Thymus (tissue), 11 donors: ENCODE measurements around the gene NHERF1. TPM values are rescaled to one million over a fixed set of nuclear protein-coding genes. Genes with fewer than 3 reads are reported as not detected.

Experiments
- DNase-seq, 9 donors: peaks; one replicate each; pipeline ENCODE4 v3.0.0-alpha.2; 2013; ENCODE audit warnings: low spot score in 9 of 9, low read depth in 6 of 9, missing footprints in 1 of 9
- H3K27ac ChIP-seq, 2 donors: one replicate each; pipeline ENCODE4 v1.5.1; 2013; ENCODE audit warnings: control low read depth in 1 of 2, low read depth in 1 of 2, low read length in 1 of 2, mild to moderate bottlenecking in 1 of 2, moderate library complexity in 1 of 2
- H3K27me3 ChIP-seq, 2 donors: one replicate each; pipeline ENCODE4 v1.5.1; 2013; ENCODE audit warnings: low read length in 1 of 2; ENCODE audit not compliant: control insufficient read depth in 2 of 2, insufficient read depth in 1 of 2
- H3K36me3 ChIP-seq, 2 donors: one replicate each; pipeline ENCODE4 v1.5.1; 2013; ENCODE audit warnings: low read length in 1 of 2, mild to moderate bottlenecking in 1 of 2, moderate library complexity in 1 of 2; ENCODE audit not compliant: control insufficient read depth in 2 of 2, insufficient read depth in 2 of 2
- H3K4me1 ChIP-seq, 2 donors: one replicate each; pipeline ENCODE4 v1.5.1; 2013; ENCODE audit warnings: low read length in 2 of 2; ENCODE audit not compliant: control insufficient read depth in 2 of 2, insufficient read depth in 2 of 2
- H3K4me3 ChIP-seq, 2 donors: one replicate each; pipeline ENCODE4 v1.5.1; 2013; ENCODE audit warnings: low read length in 2 of 2, control low read depth in 1 of 2, mild to moderate bottlenecking in 1 of 2
- H3K9me3 ChIP-seq, 2 donors: one replicate each; pipeline ENCODE4 v1.5.1; 2013; ENCODE audit warnings: low read length in 1 of 2, mild to moderate bottlenecking in 1 of 2; ENCODE audit not compliant: control insufficient read depth in 2 of 2, insufficient read depth in 1 of 2
- WGBS: extraction: QIAGEN DNeasy Blood & Tissue Kit; methylation state at CpG from one replicate; pipeline ENCODE4 v1.1.7; 2013; 5-methylcytosine and 5-hydroxymethylcytosine counted together
- polyA plus RNA-seq: library from polyadenylated mRNA; stranded (reverse); fragments of 200-250 nt; gene quantifications from one replicate; pipeline ENCODE4 v1.2.3, GENCODE V29; 2013
- total RNA-seq: library from RNA; stranded (reverse); fragments of 120-200 nt; gene quantifications from one replicate; pipeline ENCODE4 v1.2.4, GENCODE V29; 2013
- donor health status: healthy.

Gene NHERF1
- total and polyA plus RNA-seq, 2 donors, result 49.5 to 56.6 TPM

DNA sequence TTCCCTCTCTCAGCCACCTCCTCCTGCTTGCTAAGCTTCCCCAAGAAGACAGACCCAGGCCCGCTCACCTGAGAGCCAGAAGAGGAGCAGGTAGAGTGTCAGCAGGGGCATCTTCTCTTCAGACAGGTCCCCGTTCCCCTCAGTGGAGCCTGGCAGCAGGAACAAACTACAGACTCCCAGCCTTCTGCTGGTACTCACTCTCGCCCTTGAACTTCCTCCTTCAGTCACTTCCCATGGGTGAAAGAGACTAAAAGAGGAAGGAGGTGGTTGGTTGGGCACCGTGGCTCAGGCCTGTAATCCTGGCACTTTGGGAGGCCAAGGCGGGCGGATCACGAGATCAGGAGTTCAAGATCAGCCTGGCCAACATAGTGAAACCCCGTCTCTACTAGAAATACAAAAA lies 35.7 kb upstream of the NHERF1 start, which contains the start of gene CD300LF:
Gene CD300LF (minus strand): TSS at position 168 of the 400 bp plus-strand sequence. CDS start 57 bp downstream, at position 111.
- H3K4me1 ChIP-seq, result no peaks in the 10 kb centered on the region
- H3K27ac ChIP-seq, result no peak within 1 kb of the TSS
- H3K27me3 ChIP-seq, result no peaks in the 10 kb centered on the region
- no peaks in the 10 kb centered on the region for H3K9me3 ChIP-seq
- 33% methylated on average over 8 of the region's 8 CpGs for WGBS
- no peak for DNase-seq
- no peak within 1 kb of the TSS for H3K4me3 ChIP-seq
- H3K36me3 ChIP-seq, result no peaks in the 10 kb centered on the region

DNA sequence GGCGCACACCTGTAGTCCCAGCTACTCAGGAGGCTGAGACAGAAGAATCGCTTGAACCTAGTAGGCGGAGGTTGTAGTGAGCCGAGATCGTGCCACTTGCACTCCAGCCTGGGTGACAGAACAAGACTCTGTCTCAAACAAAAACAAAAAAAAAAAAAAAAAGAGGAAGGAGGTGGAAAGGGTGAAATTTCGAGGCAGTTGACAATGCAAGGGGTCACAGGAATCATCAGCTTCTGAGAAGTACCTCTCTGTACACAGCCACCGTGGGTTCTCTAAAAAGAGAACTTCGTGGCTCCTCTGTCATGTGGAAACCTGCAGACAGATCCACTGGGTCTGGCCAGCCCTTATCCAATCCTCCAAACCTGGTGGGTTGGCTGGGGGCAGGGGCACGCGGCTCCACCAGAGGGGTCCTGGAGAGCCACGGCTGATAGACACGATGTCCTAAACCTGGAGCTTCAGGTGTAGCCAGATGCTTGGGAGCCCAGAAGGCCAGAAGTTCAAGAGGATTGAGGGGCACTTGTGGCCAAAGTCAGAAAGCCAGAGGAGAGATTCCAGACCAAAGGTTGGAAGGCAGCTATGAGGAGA lies 35.2 kb upstream of the NHERF1 start:
- Histone ChIP-seq H3K36me3 (no peaks in the 10 kb centered on the region), H3K9me3 (no peaks in the 10 kb centered on the region), H3K4me1 (no peaks in the 10 kb centered on the region), H3K27me3 (no peaks in the 10 kb centered on the region), H3K27ac (no peak overlapping the region), H3K4me3 (no peak overlapping the region)
- DNase-seq, result no peak
- WGBS, result 68% methylated on average over 12 of the region's 12 CpGs

DNA sequence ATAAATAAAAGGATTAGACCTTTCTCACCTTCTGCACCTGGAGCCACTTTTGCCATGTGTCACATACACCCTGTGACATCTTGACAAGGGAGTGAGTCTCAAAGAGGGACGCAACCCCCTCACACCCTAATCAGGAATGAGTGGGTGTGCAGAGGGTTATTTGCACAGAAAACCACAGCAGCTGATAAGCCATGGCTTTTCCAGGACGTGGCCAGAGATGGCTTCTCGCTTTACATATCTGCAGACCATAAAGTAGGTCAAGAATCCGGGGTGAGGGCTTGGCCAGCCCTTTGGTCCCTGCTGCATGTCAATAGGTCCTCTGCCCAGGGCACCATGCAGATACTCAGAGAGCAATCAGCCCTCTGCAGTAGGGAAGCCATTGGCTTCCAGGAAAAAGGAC lies 33.3 kb upstream of the NHERF1 start:
- H3K4me3 ChIP-seq, result no peak overlapping the region
- no peak overlapping the region for H3K27ac ChIP-seq
- WGBS, result 90% methylated on average over 4 of the region's 4 CpGs
- no peaks in the 10 kb centered on the region for H3K27me3 ChIP-seq
- no peaks in the 10 kb centered on the region for H3K4me1 ChIP-seq
- H3K9me3 ChIP-seq, result no peaks in the 10 kb centered on the region
- H3K36me3 ChIP-seq, result no peaks in the 10 kb centered on the region
- no peak for DNase-seq

DNA sequence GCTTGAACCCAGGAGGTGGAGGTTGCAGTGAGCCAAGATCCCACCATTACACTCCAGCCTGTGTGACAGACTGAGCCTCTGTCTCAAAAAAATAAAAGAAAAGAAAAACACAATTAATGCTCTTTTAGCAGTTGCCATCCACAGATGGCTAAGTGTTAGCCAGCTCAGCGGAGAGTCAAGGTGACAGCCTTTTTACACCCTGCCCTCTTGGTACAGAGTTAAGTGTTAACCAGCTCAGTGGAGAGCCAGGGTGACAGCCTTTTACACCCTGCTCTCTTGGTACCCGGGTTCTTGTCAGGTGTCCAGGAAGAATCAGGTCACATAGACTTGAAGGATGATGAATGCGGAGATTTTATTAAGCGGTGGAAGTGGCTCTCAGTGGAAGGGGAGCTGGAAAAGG lies 27.9 kb upstream of the NHERF1 start:
- H3K9me3 ChIP-seq, result no peaks in the 10 kb centered on the region
- 94% methylated on average over 4 of the region's 4 CpGs for WGBS

GRCh38 chr17:74722782-74723181 lies 25.6 kb upstream of the NHERF1 start:
- H3K4me3 ChIP-seq, result no peak overlapping the region
- H3K27ac ChIP-seq, result no peak overlapping the region
- WGBS, result 98% methylated on average over 4 of the region's 4 CpGs
- no peaks in the 10 kb centered on the region for H3K4me1 ChIP-seq
- DNase-seq, result no peak
- no peaks in the 10 kb centered on the region for H3K27me3 ChIP-seq
- H3K9me3 ChIP-seq, result no peaks in the 10 kb centered on the region
- H3K36me3 ChIP-seq, result no peaks in the 10 kb centered on the region

More for the DNA sequence above, 27.9 kb upstream of the NHERF1 start:
- H3K4me1 ChIP-seq, result no peaks in the 10 kb centered on the region
- H3K27me3 ChIP-seq, result no peaks in the 10 kb centered on the region
- no peaks in the 10 kb centered on the region for H3K36me3 ChIP-seq
- no peak overlapping the region for H3K4me3 ChIP-seq
- no peak for DNase-seq
- no peak overlapping the region for H3K27ac ChIP-seq

GRCh38 chr17:74723891-74724290 lies 24.5 kb upstream of the NHERF1 start:
- Histone ChIP-seq H3K4me3 (no peak overlapping the region), H3K27me3 (no peaks in the 10 kb centered on the region), H3K27ac (no peak overlapping the region), H3K36me3 (no peaks in the 10 kb centered on the region), H3K4me1 (no peaks in the 10 kb centered on the region), H3K9me3 (no peaks in the 10 kb centered on the region)
- DNase-seq, result no peak
- WGBS, result 71% methylated on average over 5 of the region's 5 CpGs

GRCh38 chr17:74725111-74725510 lies 23.3 kb upstream of the NHERF1 start:
- Histone ChIP-seq H3K4me3 (no peak overlapping the region), H3K36me3 (no peaks in the 10 kb centered on the region), H3K9me3 (no peaks in the 10 kb centered on the region), H3K27me3 (peaks cover 0 to under 1% of the 10 kb centered on the region in 2 donors), H3K27ac (no peak overlapping the region), H3K4me1 (no peaks in the 10 kb centered on the region)
- no peak for DNase-seq
- WGBS, result over 99% methylated on average over 3 of the region's 3 CpGs

- 95% methylated on average over 3 of the region's 3 CpGs for WGBS
- H3K4me1 ChIP-seq, result no peaks in the 10 kb centered on the region
Observed at GRCh38 chr17:74728033-74728701, 20.3 kb upstream of the NHERF1 start.

GRCh38 chr17:74728702-74729075 lies 19.7 kb upstream of the NHERF1 start:
- no peak for DNase-seq
- Histone ChIP-seq H3K4me3 (no peak overlapping the region), H3K4me1 (no peaks in the 10 kb centered on the region), H3K27me3 (peaks cover 0 to 9% of the 10 kb centered on the region in 2 donors), H3K27ac (no peak overlapping the region), H3K9me3 (peaks cover 0 to 3% of the 10 kb centered on the region in 2 donors), H3K36me3 (no peaks in the 10 kb centered on the region)
- 97% methylated on average over 3 of the region's 3 CpGs for WGBS

More at GRCh38 chr17:74728033-74728701, 20.3 kb upstream of the NHERF1 start:
- Histone ChIP-seq H3K4me3 (no peak overlapping the region), H3K27ac (no peak overlapping the region), H3K9me3 (no peaks in the 10 kb centered on the region), H3K36me3 (no peaks in the 10 kb centered on the region), H3K27me3 (peaks cover 0 to 9% of the 10 kb centered on the region in 2 donors)
- DNase-seq, result no peak
